Activated naive CD4-positive, alpha-beta T cell treated with anti-CD3 and anti-CD28 coated beads, Interleukin-2, amount 10 ng/mL, durations not matched to agents 7 days and 5 days (primary cell): ENCODE results near the gene PLA2G15.
A peak's percentile ranks its signal among the peaks of the same experiment; 100 is the strongest.

Experiments used
- CTCF ChIA-PET: fragments of 350-600 bp; sonication (Branson Sonifier 250); formaldehyde crosslinking; loops from one replicate; lab custom pipeline; 2021; ENCODE audit warnings: antibody characterized with exemption; lab: Charles Lee
- DNase-seq: peaks from one replicate; pipeline ENCODE4 v3.0.0-alpha.2; 2020
- H3K27ac Mint-ChIP-seq: one replicate; pipeline ENCODE4 v1.8.0; 2021; ENCODE audit warnings: mild to moderate bottlenecking, moderate library complexity, mixed read lengths
- H3K27me3 Mint-ChIP-seq: one replicate; pipeline ENCODE4 v1.8.0; 2021; ENCODE audit warnings: mild to moderate bottlenecking, mixed read lengths
- H3K36me3 Mint-ChIP-seq: one replicate; pipeline ENCODE4 v1.8.0; 2021; ENCODE audit warnings: mixed read lengths
- H3K4me1 Mint-ChIP-seq: one replicate; pipeline ENCODE4 v1.8.0; 2021; ENCODE audit warnings: mixed read lengths
- H3K4me3 Mint-ChIP-seq: one replicate; pipeline ENCODE4 v1.8.0; 2021; ENCODE audit warnings: mild to moderate bottlenecking, moderate library complexity, mixed read lengths
- H3K9me3 Mint-ChIP-seq: one replicate; pipeline ENCODE4 v1.8.0; 2021; ENCODE audit warnings: mixed read lengths

The PLA2G15 gene

GRCh38 chr16:68236137-68236825, 8.9 kb upstream of the PLA2G15 start:
- CTCF ChIA-PET = interaction anchor here (1.2 to 1.4 kb wide), 4 partner anchors 28 to 172 kb away, joined by 3 to 5 read pairs (median 4); no protein-coding TSS in a partner anchor
- Mint-ChIP-seq H3K27ac (no peak overlapping the region), H3K4me3 (peak overlapping the region; percentile 81), H3K9me3 (no peaks in the 10 kb centered on the region), H3K27me3 (peaks cover 29% of the 10 kb centered on the region), H3K36me3 (peaks cover 5% of the 10 kb centered on the region), H3K4me1 (peaks cover 37% of the 10 kb centered on the region)
- DNase-seq = peak; percentile 53

DNA sequence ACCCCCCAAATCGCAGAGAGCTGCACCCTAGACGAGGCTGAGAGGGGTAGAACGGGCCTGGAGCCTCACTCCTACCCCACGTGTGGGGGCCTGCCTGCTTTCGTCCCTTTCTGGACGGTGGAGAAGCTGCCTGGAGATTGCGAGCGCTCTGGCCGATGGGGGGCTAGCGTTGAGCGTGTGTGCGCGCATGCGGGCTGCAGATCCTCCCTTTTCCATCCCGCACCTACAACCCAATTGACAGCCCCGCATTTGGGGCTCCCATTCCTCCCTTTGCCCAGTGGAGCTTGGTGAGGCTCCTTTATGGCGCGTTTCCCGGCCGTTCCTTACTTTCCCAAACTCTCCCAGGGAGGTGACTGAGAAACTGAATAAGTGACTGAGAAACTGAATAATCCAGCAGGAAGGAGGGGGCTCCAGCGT, 8.3 kb upstream of the PLA2G15 start:
- CTCF ChIA-PET = interaction anchor here (1.0 to 2.0 kb wide), 6 partner anchors 15 to 172 kb away, joined by 3 to 7 read pairs (median 4); no protein-coding TSS in a partner anchor
- DNase-seq = no peak
- peak overlapping the region; percentile 81 for H3K4me3 Mint-ChIP-seq

DNA sequence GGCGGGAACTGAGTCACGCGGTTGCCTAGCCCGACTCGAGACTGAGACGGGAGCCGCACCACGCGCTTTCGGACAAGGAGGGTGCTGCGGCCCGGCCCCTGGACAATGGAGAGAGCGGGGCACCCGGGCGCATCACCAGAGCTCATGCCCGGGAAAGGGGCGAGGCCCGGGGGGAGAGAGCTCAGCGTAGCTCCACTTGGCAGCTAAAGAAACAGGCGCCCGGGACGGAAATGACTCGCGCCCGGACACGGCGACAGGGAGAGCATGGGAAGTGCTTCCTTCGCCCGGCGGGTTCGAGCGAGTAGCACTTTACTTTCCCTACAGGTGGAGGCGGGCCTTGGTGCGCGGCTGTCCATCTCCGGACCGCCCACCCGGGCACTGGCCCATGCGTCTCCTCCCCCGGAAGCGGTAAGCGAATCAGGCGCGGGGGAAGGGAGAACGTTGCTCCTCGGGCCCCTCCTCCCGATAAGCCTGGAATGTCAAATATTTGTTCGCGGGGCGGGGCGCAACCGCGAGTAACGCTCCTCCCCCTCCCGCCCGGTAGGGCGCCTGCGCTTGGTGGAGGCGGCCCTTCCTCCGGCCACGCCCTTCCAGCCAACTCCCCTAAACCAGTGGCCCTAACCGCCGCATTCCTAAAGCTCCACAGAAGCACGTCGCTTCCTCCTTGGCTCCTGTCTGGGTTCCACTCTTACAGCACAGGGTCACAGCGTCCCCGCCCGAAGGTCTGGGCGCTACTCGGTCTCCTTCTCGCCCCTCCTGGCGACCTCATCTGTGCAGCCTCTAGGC, 7.7 kb upstream of the PLA2G15 start:
- peaks cover 37% of the 10 kb centered on the region for H3K4me1 Mint-ChIP-seq
- H3K9me3 Mint-ChIP-seq = no peaks in the 10 kb centered on the region
- CTCF ChIA-PET = interaction anchor here (1.0 to 2.0 kb wide), 8 partner anchors 9 to 173 kb away, joined by 3 to 7 read pairs (median 3); no protein-coding TSS in a partner anchor
- peak overlapping the region; percentile 79 for H3K27ac Mint-ChIP-seq
- DNase-seq = peak; percentile 93
- H3K4me3 Mint-ChIP-seq = peak overlapping the region; percentile 81
- peaks cover 2% of the 10 kb centered on the region for H3K36me3 Mint-ChIP-seq
- peaks cover 30% of the 10 kb centered on the region for H3K27me3 Mint-ChIP-seq

More for the DNA sequence above, 8.3 kb upstream of the PLA2G15 start:
- Mint-ChIP-seq H3K9me3 (no peaks in the 10 kb centered on the region), H3K36me3 (peaks cover 2% of the 10 kb centered on the region), H3K27me3 (peaks cover 30% of the 10 kb centered on the region), H3K4me1 (peaks cover 37% of the 10 kb centered on the region), H3K27ac (no peak overlapping the region)

- Mint-ChIP-seq H3K27me3 (peaks cover 35% of the 10 kb centered on the region), H3K36me3 (peaks cover 2% of the 10 kb centered on the region), H3K27ac (peak overlapping the region; percentile 79), H3K9me3 (no peaks in the 10 kb centered on the region), H3K4me1 (peaks cover 37% of the 10 kb centered on the region), H3K4me3 (peak overlapping the region; percentile 81)
- DNase-seq = no peak
- CTCF ChIA-PET = interaction anchor here (1.0 to 2.0 kb wide), 7 partner anchors 10 to 149 kb away, joined by 3 to 7 read pairs (median 4); no protein-coding TSS in a partner anchor
Measured at GRCh38 chr16:68238029-68238345, 7.2 kb upstream of the PLA2G15 start.

DNA sequence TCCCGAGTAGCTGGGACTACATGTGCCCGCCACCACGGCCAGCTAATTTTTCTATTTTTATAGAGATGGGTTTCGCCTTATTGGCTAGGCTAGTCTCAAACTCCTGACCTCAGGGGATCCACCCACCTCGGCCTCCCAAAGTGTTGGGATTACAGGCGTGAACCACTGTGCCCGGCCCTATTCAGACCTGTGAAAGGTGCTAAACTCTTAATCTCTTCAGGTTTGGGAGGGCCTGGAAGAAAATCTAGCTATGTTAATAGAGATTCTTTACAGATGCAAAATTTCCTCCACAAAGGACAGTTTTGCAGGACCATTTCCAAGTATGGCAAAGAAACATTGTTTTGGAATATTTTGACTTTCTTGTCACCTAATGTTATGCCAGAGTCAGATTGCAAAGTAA, 3.1 kb upstream of the PLA2G15 start:
- Mint-ChIP-seq H3K9me3 (no peaks in the 10 kb centered on the region), H3K4me1 (peaks cover 44% of the 10 kb centered on the region), H3K4me3 (no peak overlapping the region), H3K27me3 (peaks cover 43% of the 10 kb centered on the region), H3K27ac (no peak overlapping the region), H3K36me3 (peaks cover 4% of the 10 kb centered on the region)
- DNase-seq = no peak
- CTCF ChIA-PET = interaction anchor here (0.8 to 1.9 kb wide), 4 partner anchors 8 to 87 kb away, joined by 3 to 11 read pairs (median 3); no protein-coding TSS in a partner anchor

- H3K36me3 Mint-ChIP-seq = peaks cover 5% of the 10 kb centered on the region
- CTCF ChIA-PET = interaction anchor here (0.8 to 4.0 kb wide), 5 partner anchors 12 to 85 kb away, joined by 3 to 26 read pairs (median 4); no protein-coding TSS in a partner anchor
- H3K9me3 Mint-ChIP-seq = no peaks in the 10 kb centered on the region
- peak overlapping the region; percentile 12 for H3K4me3 Mint-ChIP-seq
- DNase-seq = no peak
- H3K27me3 Mint-ChIP-seq = peaks cover 33% of the 10 kb centered on the region
- no peak overlapping the region for H3K27ac Mint-ChIP-seq
- peaks cover 36% of the 10 kb centered on the region for H3K4me1 Mint-ChIP-seq
Measured at GRCh38 chr16:68242926-68243858, 2.0 kb upstream of the PLA2G15 start.

- Mint-ChIP-seq H3K4me3 (peak overlapping the region; percentile 96), H3K4me1 (peaks cover 27% of the 10 kb centered on the region), H3K27ac (peak overlapping the region; percentile 78), H3K36me3 (peaks cover 10% of the 10 kb centered on the region), H3K27me3 (peaks cover 31% of the 10 kb centered on the region), H3K9me3 (no peaks in the 10 kb centered on the region)
- CTCF ChIA-PET = interaction anchor here (0.8 to 4.0 kb wide), 4 partner anchors 11 to 84 kb away, joined by 3 to 26 read pairs (median 4); no protein-coding TSS in a partner anchor
- DNase-seq = no peak
Measured at GRCh38 chr16:68244481-68244902, 681 bp upstream of the PLA2G15 start.

- Mint-ChIP-seq H3K27me3 (peaks cover 25% of the 10 kb centered on the region), H3K36me3 (peaks cover 16% of the 10 kb centered on the region), H3K27ac (no peak overlapping the region), H3K4me1 (peaks cover 24% of the 10 kb centered on the region), H3K4me3 (peak overlapping the region; percentile 96), H3K9me3 (no peaks in the 10 kb centered on the region)
- CTCF ChIA-PET = interaction anchor here (1.7 to 4.0 kb wide), 2 partner anchors 15 to 82 kb away, joined by 8 to 26 read pairs; no protein-coding TSS in a partner anchor
- DNase-seq = no peak
Measured at GRCh38 chr16:68246121-68246520, 948 bp downstream of the PLA2G15 start.

- DNase-seq = no peak
- Mint-ChIP-seq H3K27me3 (peaks cover 23% of the 10 kb centered on the region), H3K36me3 (peaks cover 16% of the 10 kb centered on the region), H3K4me1 (peaks cover 24% of the 10 kb centered on the region), H3K9me3 (no peaks in the 10 kb centered on the region), H3K27ac (no peak overlapping the region), H3K4me3 (no peak overlapping the region)
- CTCF ChIA-PET = interaction anchor here (1.7 to 4.0 kb wide), 2 partner anchors 15 to 81 kb away, joined by 8 to 26 read pairs; no protein-coding TSS in a partner anchor
Measured at GRCh38 chr16:68246666-68247065, 1.5 kb downstream of the PLA2G15 start.

- Mint-ChIP-seq H3K36me3 (peaks cover 18% of the 10 kb centered on the region), H3K4me1 (peaks cover 24% of the 10 kb centered on the region), H3K9me3 (no peaks in the 10 kb centered on the region), H3K27me3 (peaks cover 23% of the 10 kb centered on the region), H3K4me3 (no peak overlapping the region), H3K27ac (no peak overlapping the region)
- CTCF ChIA-PET = interaction anchor here (0.8 to 4.0 kb wide), 5 partner anchors 14 to 180 kb away, joined by 3 to 26 read pairs (median 6); partner anchors contain the start of gene SLC7A6
- DNase-seq = no peak
Measured at GRCh38 chr16:68247400-68247799, 2.2 kb downstream of the PLA2G15 start.

DNA sequence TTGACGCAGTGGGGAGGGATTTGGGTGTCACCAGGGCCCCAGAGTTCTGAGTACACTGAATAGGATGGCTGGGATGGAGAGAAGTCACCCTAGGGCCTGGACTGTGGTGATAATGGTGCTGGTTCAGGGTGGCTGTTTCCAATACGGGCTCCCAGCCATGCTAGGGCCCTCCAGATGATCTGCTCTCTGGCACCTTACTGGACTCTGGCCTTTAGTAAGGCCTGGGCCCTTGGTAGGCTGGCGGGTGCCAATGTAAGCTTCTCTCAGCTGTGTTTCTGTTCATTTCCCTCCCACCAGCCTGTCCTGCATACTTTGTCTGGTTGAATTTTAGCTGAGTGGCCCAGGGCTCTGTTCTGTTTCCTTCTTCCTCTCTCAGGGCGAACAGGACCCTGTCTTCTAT, 2.8 kb downstream of the PLA2G15 start:
- Mint-ChIP-seq H3K4me3 (peak overlapping the region; percentile 7), H3K27ac (no peak overlapping the region), H3K9me3 (no peaks in the 10 kb centered on the region), H3K36me3 (peaks cover 18% of the 10 kb centered on the region), H3K4me1 (peaks cover 24% of the 10 kb centered on the region), H3K27me3 (peaks cover 18% of the 10 kb centered on the region)
- CTCF ChIA-PET = interaction anchor here (0.7 to 1.7 kb wide), 6 partner anchors 10 to 362 kb away, joined by 3 to 6 read pairs (median 4); partner anchors contain the start of gene SLC7A6
- DNase-seq = no peak

DNA sequence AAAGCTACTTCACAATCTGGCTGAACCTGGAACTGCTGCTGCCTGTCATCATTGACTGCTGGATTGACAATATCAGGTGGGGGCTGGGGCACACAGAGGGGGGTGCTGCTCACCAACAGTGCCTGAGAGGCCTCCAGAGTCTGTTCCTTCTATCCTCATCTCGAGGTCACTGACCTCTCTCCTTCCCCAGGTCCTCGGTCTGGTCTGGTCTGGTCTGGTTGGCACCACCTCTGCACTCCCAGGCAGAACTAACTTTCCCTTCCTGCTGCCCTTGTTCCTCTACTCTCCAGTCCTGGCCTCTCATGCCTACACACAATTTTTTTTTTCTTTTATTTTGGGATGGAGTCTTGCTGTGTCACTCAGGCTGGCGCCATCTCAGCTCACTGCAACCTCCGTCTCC, 4.2 kb downstream of the PLA2G15 start:
- H3K9me3 Mint-ChIP-seq = no peaks in the 10 kb centered on the region
- no peak for DNase-seq
- CTCF ChIA-PET = interaction anchor here (0.7 to 5.0 kb wide), 5 partner anchors 8 to 78 kb away, joined by 3 to 24 read pairs (median 5); partner anchors contain the start of gene SLC7A6
- H3K36me3 Mint-ChIP-seq = peaks cover 18% of the 10 kb centered on the region
- H3K4me1 Mint-ChIP-seq = peaks cover 23% of the 10 kb centered on the region
- H3K4me3 Mint-ChIP-seq = no peak overlapping the region
- peak overlapping the region; percentile 16 for H3K27ac Mint-ChIP-seq
- H3K27me3 Mint-ChIP-seq = peaks cover 7% of the 10 kb centered on the region

GRCh38 chr16:68250951-68251350, 5.8 kb downstream of the PLA2G15 start:
- peaks cover 12% of the 10 kb centered on the region for H3K4me1 Mint-ChIP-seq
- no peak for DNase-seq
- peaks cover 17% of the 10 kb centered on the region for H3K36me3 Mint-ChIP-seq
- no peaks in the 10 kb centered on the region for H3K9me3 Mint-ChIP-seq
- H3K27me3 Mint-ChIP-seq = no peaks in the 10 kb centered on the region
- no peak overlapping the region for H3K4me3 Mint-ChIP-seq
- CTCF ChIA-PET = interaction anchor here (1.5 to 5.0 kb wide), 3 partner anchors 10 to 78 kb away, joined by 4 to 24 read pairs (median 5); partner anchors contain the start of gene SLC7A6
- H3K27ac Mint-ChIP-seq = no peak overlapping the region
